ENCODE measurements around the gene CD44.
"Not testable (repeated sequence)": the region's sequence is repeated elsewhere in the genome, so short reads cannot be mapped to it uniquely, and the experiment has no call there.

Gene CD44

GRCh38 chr11:35215945-35216344 lies 77.0 kb downstream of the CD44 start:
- Histone ChIP-seq H3K4me3 (ENCODE audit: extremely low read depth, insufficient read depth, low read length, poor library complexity, severe bottlenecking) (no peak overlapping the region), H3K9me3 (ENCODE audit: control insufficient read depth, low read length) (no peaks in the 10 kb centered on the region), H3K27ac (ENCODE audit: low read depth, low read length, severe bottlenecking) (no peak overlapping the region), H3K36me3 (ENCODE audit: control insufficient read depth, insufficient read depth, low read length) (peaks cover 80% of the 10 kb centered on the region), H3K4me1 (ENCODE audit: control insufficient read depth, insufficient read depth, low read length, poor library complexity, severe bottlenecking) (peaks cover 6% of the 10 kb centered on the region)

- 57 to 60% methylated on average over 1 of the region's 3 CpGs for WGBS, 2 experiments (ENCODE audit: insufficient coverage in 2 of 2)
- Histone ChIP-seq H3K36me3 (ENCODE audit: control insufficient read depth, insufficient read depth, low read length) (peaks cover 86% of the 10 kb centered on the region), H3K4me3 (ENCODE audit: extremely low read depth, insufficient read depth, low read length, poor library complexity, severe bottlenecking) (no peak overlapping the region), H3K4me1 (ENCODE audit: control insufficient read depth, insufficient read depth, low read length, poor library complexity, severe bottlenecking) (peaks cover 6% of the 10 kb centered on the region), H3K9me3 (ENCODE audit: control insufficient read depth, low read length) (no peaks in the 10 kb centered on the region), H3K27ac (ENCODE audit: low read depth, low read length, severe bottlenecking) (no peak overlapping the region)
Observed at GRCh38 chr11:35216962-35217678, 78.1 kb downstream of the CD44 start.

GRCh38 chr11:35218956-35219355 lies 80.0 kb downstream of the CD44 start:
- Histone ChIP-seq H3K9me3 (ENCODE audit: control insufficient read depth, low read length) (no peaks in the 10 kb centered on the region), H3K4me3 (ENCODE audit: extremely low read depth, insufficient read depth, low read length, poor library complexity, severe bottlenecking) (no peak overlapping the region), H3K27ac (ENCODE audit: low read depth, low read length, severe bottlenecking) (no peak overlapping the region), H3K4me1 (ENCODE audit: control insufficient read depth, insufficient read depth, low read length, poor library complexity, severe bottlenecking) (peaks cover 6% of the 10 kb centered on the region), H3K36me3 (ENCODE audit: control insufficient read depth, insufficient read depth, low read length) (peaks cover 91% of the 10 kb centered on the region)
- 100% methylated on average over 1 of the region's 1 CpG for WGBS, 2 experiments (ENCODE audit: insufficient coverage in 2 of 2)

- no peak overlapping the region for H3K4me3 ChIP-seq (ENCODE audit: extremely low read depth, insufficient read depth, low read length, poor library complexity, severe bottlenecking)
- H3K4me1 ChIP-seq (ENCODE audit: control insufficient read depth, insufficient read depth, low read length, poor library complexity, severe bottlenecking), result no peaks in the 10 kb centered on the region
- 90 to 93% methylated on average over 5 to 7 of the region's 9 CpGs for WGBS, 2 experiments (ENCODE audit: insufficient coverage in 2 of 2)
- H3K9me3 ChIP-seq (ENCODE audit: control insufficient read depth, low read length), result no peaks in the 10 kb centered on the region
- H3K27ac ChIP-seq (ENCODE audit: low read depth, low read length, severe bottlenecking), result peak overlapping the region; percentile 47
- H3K36me3 ChIP-seq (ENCODE audit: control insufficient read depth, insufficient read depth, low read length), result peaks cover 94% of the 10 kb centered on the region
Observed at GRCh38 chr11:35223371-35223796, 84.4 kb downstream of the CD44 start.

GRCh38 chr11:35223991-35224390 lies 85.0 kb downstream of the CD44 start:
- Histone ChIP-seq H3K4me1 (ENCODE audit: control insufficient read depth, insufficient read depth, low read length, poor library complexity, severe bottlenecking) (no peaks in the 10 kb centered on the region), H3K9me3 (ENCODE audit: control insufficient read depth, low read length) (no peaks in the 10 kb centered on the region), H3K4me3 (ENCODE audit: extremely low read depth, insufficient read depth, low read length, poor library complexity, severe bottlenecking) (no peak overlapping the region), H3K36me3 (ENCODE audit: control insufficient read depth, insufficient read depth, low read length) (peaks cover 94% of the 10 kb centered on the region), H3K27ac (ENCODE audit: low read depth, low read length, severe bottlenecking) (peak overlapping the region; percentile 47)
- no CpG with 5 or more reads among the region's 1 CpG for WGBS, 2 experiments (ENCODE audit: insufficient coverage in 2 of 2)

GRCh38 chr11:35225946-35226520 lies 87.1 kb downstream of the CD44 start:
- H3K4me1 ChIP-seq (ENCODE audit: control insufficient read depth, insufficient read depth, low read length, poor library complexity, severe bottlenecking), result no peaks in the 10 kb centered on the region
- no peaks in the 10 kb centered on the region for H3K9me3 ChIP-seq (ENCODE audit: control insufficient read depth, low read length)
- H3K4me3 ChIP-seq (ENCODE audit: extremely low read depth, insufficient read depth, low read length, poor library complexity, severe bottlenecking), result no peak overlapping the region
- peaks cover 96% of the 10 kb centered on the region for H3K36me3 ChIP-seq (ENCODE audit: control insufficient read depth, insufficient read depth, low read length)
- H3K27ac ChIP-seq (ENCODE audit: low read depth, low read length, severe bottlenecking), result no peak overlapping the region
- 82% methylated on average over 1 of the region's 3 CpGs; no CpG with 5 or more reads in 1 of the 2 experiments for WGBS, 2 experiments (ENCODE audit: insufficient coverage in 2 of 2)

GRCh38 chr11:35226756-35227155 lies 87.8 kb downstream of the CD44 start:
- not testable (repeated sequence) for H3K9me3 ChIP-seq (ENCODE audit: control insufficient read depth, low read length); H3K4me1 ChIP-seq (ENCODE audit: control insufficient read depth, insufficient read depth, low read length, poor library complexity, severe bottlenecking); H3K27ac ChIP-seq (ENCODE audit: low read depth, low read length, severe bottlenecking); H3K4me3 ChIP-seq (ENCODE audit: extremely low read depth, insufficient read depth, low read length, poor library complexity, severe bottlenecking)
- 96 to 100% methylated on average over 1 to 3 of the region's 6 CpGs for WGBS, 2 experiments (ENCODE audit: insufficient coverage in 2 of 2)
- peaks cover 95% of the 10 kb centered on the region for H3K36me3 ChIP-seq (ENCODE audit: control insufficient read depth, insufficient read depth, low read length)

- H3K27ac ChIP-seq (ENCODE audit: low read depth, low read length, severe bottlenecking), result no peak overlapping the region
- no peaks in the 10 kb centered on the region for H3K9me3 ChIP-seq (ENCODE audit: control insufficient read depth, low read length)
- 100% methylated on average over 1 to 2 of the region's 5 CpGs for whole genome bisulfite sequencing, 2 experiments (ENCODE audit: insufficient coverage in 2 of 2)
- peaks cover 87% of the 10 kb centered on the region for H3K36me3 ChIP-seq (ENCODE audit: control insufficient read depth, insufficient read depth, low read length)
- H3K4me3 ChIP-seq (ENCODE audit: extremely low read depth, insufficient read depth, low read length, poor library complexity, severe bottlenecking), result no peak overlapping the region
- no peaks in the 10 kb centered on the region for H3K4me1 ChIP-seq (ENCODE audit: control insufficient read depth, insufficient read depth, low read length, poor library complexity, severe bottlenecking)
Observed at GRCh38 chr11:35227576-35228327, 88.8 kb downstream of the CD44 start.

- 100% methylated on average over 1 of the region's 3 CpGs; no CpG with 5 or more reads in 1 of the 2 experiments for WGBS, 2 experiments (ENCODE audit: insufficient coverage in 2 of 2)
- Histone ChIP-seq H3K36me3 (ENCODE audit: control insufficient read depth, insufficient read depth, low read length) (peaks cover 81% of the 10 kb centered on the region), H3K4me1 (ENCODE audit: control insufficient read depth, insufficient read depth, low read length, poor library complexity, severe bottlenecking) (no peaks in the 10 kb centered on the region), H3K9me3 (ENCODE audit: control insufficient read depth, low read length) (no peaks in the 10 kb centered on the region), H3K27ac (ENCODE audit: low read depth, low read length, severe bottlenecking) (no peak overlapping the region), H3K4me3 (ENCODE audit: extremely low read depth, insufficient read depth, low read length, poor library complexity, severe bottlenecking) (no peak overlapping the region)
Observed at GRCh38 chr11:35228328-35228725, 89.4 kb downstream of the CD44 start.

- peaks cover 61% of the 10 kb centered on the region for H3K36me3 ChIP-seq (ENCODE audit: control insufficient read depth, insufficient read depth, low read length)
- H3K27ac ChIP-seq (ENCODE audit: low read depth, low read length, severe bottlenecking), result peak overlapping the region; percentile 47
- 90 to 100% methylated on average over 1 of the region's 1 CpG for WGBS, 2 experiments (ENCODE audit: insufficient coverage in 2 of 2)
- no peaks in the 10 kb centered on the region for H3K9me3 ChIP-seq (ENCODE audit: control insufficient read depth, low read length)
- H3K4me3 ChIP-seq (ENCODE audit: extremely low read depth, insufficient read depth, low read length, poor library complexity, severe bottlenecking), result no peak overlapping the region
- no peaks in the 10 kb centered on the region for H3K4me1 ChIP-seq (ENCODE audit: control insufficient read depth, insufficient read depth, low read length, poor library complexity, severe bottlenecking)
Observed at GRCh38 chr11:35230388-35230787, 91.4 kb downstream of the CD44 start.
